B cell (primary cell): ENCODE data around the gene PCDHGB6. TPM values are rescaled to one million over a fixed set of nuclear protein-coding genes. Genes with fewer than 3 reads are reported as not detected.

ENCODE experiments used
- ATAC-seq: fragments of 200-7000 bp; cut with Tn5 transposase; one replicate; pipeline ENCODE4 v1.10.0; 2021; ENCODE audit warnings: low read depth, mild to moderate bottlenecking, moderate number of reproducible peaks, moderate library complexity
- CTCF ChIA-PET: fragments of 350-600 bp; sonication (Branson Sonifier 250); formaldehyde crosslinking; loops from one replicate; lab custom pipeline; 2021; ENCODE audit warnings: antibody characterized with exemption, inconsistent platforms; lab: Charles Lee
- POLR2A ChIA-PET: fragments of 350-600 bp; sonication (Branson Sonifier 250); formaldehyde crosslinking; loops from one replicate; lab custom pipeline; 2021; ENCODE audit warnings: antibody characterized with exemption; lab: Charles Lee
- DNase-seq: peaks from one replicate; pipeline ENCODE4 v3.0.0; 2013
- H2AFZ ChIP-seq: 2 replicates; pipeline ENCODE4 v1.6.1; 2012; ENCODE audit warnings: mild to moderate bottlenecking, low read depth, low read length; ENCODE audit not compliant: insufficient read depth, poor library complexity, severe bottlenecking
- H3K27ac ChIP-seq, 2 donors: 1 replicate in 1 of 2; 2 replicates in 1 of 2; pipeline ENCODE4 v1.5.1; 2012 to 2013; ENCODE audit warnings: low read length in 2 of 2, mild to moderate bottlenecking in 2 of 2, moderate library complexity in 1 of 2
- H3K27me3 ChIP-seq, 4 experiments: fragments of 200-600 bp in 1 of 4; sonication (generic) in 1 of 4; replicated peaks in 1 of 4; 1 replicate in 2 of 4; 2 replicates in 2 of 4; pipeline versions ENCODE4 v1.6.1 to v1.7.0; 2013 to 2016; ENCODE audit warnings: low read length in 3 of 4, mild to moderate bottlenecking in 2 of 4, mixed read lengths in 1 of 4, moderate library complexity in 1 of 4; ENCODE audit not compliant: insufficient read depth in 4 of 4, control insufficient read depth in 3 of 4; ENCODE audit errors: control extremely low read depth in 1 of 4
- H3K36me3 ChIP-seq, 2 experiments: replicated peaks in 1 of 2; 1 replicate in 1 of 2; 2 replicates in 1 of 2; pipeline versions ENCODE4 v1.6.1 to v1.7.1; 2013; ENCODE audit warnings: low read length in 1 of 2; ENCODE audit not compliant: insufficient read depth in 2 of 2, control insufficient read depth in 1 of 2; ENCODE audit errors: control extremely low read depth in 1 of 2, extremely low read depth in 1 of 2
- H3K4me1 ChIP-seq, 2 donors: fragments of 200-600 bp in 1 of 2; sonication (generic) in 1 of 2; 1 replicate in 1 of 2; 2 replicates in 1 of 2; pipeline versions ENCODE4 v1.5.1 to v1.6.1; 2013 to 2017; ENCODE audit warnings: low read length in 2 of 2; ENCODE audit not compliant: control insufficient read depth in 2 of 2, insufficient read depth in 2 of 2
- H3K4me2 ChIP-seq: replicated peaks from 2 replicates; pipeline ENCODE3; 2012; ENCODE audit warnings: mild to moderate bottlenecking, low read depth, low read length; ENCODE audit not compliant: poor library complexity, severe bottlenecking
- H3K4me3 ChIP-seq, 5 experiments: fragments of 200-600 bp in 1 of 5; sonication (generic) in 1 of 5; 1 replicate in 3 of 5; 2 replicates in 2 of 5; pipeline versions ENCODE4 v1.5.1 to v1.7.0; 2011 to 2016; ENCODE audit warnings: low read length in 4 of 5, mild to moderate bottlenecking in 4 of 5, low read depth in 2 of 5, control low read depth in 1 of 5, moderate library complexity in 1 of 5; ENCODE audit not compliant: insufficient read depth in 1 of 5; ENCODE audit errors: control extremely low read depth in 1 of 5, extremely low read depth in 1 of 5
- H3K79me2 ChIP-seq: fragments of 200-600 bp; sonication (generic); one replicate; pipeline ENCODE4 v1.6.0; 2016; ENCODE audit warnings: low read length; ENCODE audit not compliant: control insufficient read depth, insufficient read depth
- H3K9ac ChIP-seq: fragments of 200-600 bp; sonication (generic); 2 replicates; pipeline ENCODE4 v1.6.1; 2017; ENCODE audit warnings: mild to moderate bottlenecking, low read length, moderate library complexity
- H3K9me3 ChIP-seq, 3 donors: one replicate each; pipeline versions ENCODE4 v1.6.1 to v1.7.1; 2013; ENCODE audit warnings: low read length in 2 of 3; ENCODE audit not compliant: control insufficient read depth in 2 of 3, insufficient read depth in 1 of 3; ENCODE audit errors: control extremely low read depth in 1 of 3
- H4K20me1 ChIP-seq: 2 replicates; pipeline ENCODE4 v1.6.0; 2012; ENCODE audit warnings: mild to moderate bottlenecking, low read length; ENCODE audit not compliant: insufficient read depth, control insufficient read depth, poor library complexity, severe bottlenecking
- H3K27ac Mint-ChIP-seq: one replicate; pipeline ENCODE4 v1.8.0; 2021; ENCODE audit warnings: mixed read lengths
- H3K27me3 Mint-ChIP-seq: one replicate; pipeline ENCODE4 v1.8.0; 2021; ENCODE audit warnings: mixed read lengths
- H3K4me1 Mint-ChIP-seq: one replicate; pipeline ENCODE4 v1.8.0; 2021; ENCODE audit warnings: mixed read lengths
- H3K4me3 Mint-ChIP-seq: one replicate; pipeline ENCODE4 v1.8.0; 2021; ENCODE audit warnings: mixed read lengths
- H3K9me3 Mint-ChIP-seq: one replicate; pipeline ENCODE4 v1.8.0; 2022; ENCODE audit warnings: mixed read lengths; ENCODE audit not compliant: insufficient read depth
- EZH2 ChIP-seq: IDR thresholded peaks from 2 replicates; pipeline ENCODE4 v1.6.1; 2012; ENCODE audit warnings: borderline replicate concordance, low read depth, mild to moderate bottlenecking, moderate library complexity, low read length; ENCODE audit not compliant: insufficient read depth, poor library complexity, severe bottlenecking
- WGBS: methylation state at CpG from one replicate; pipeline ENCODE4 v1.1.5; 2013; ENCODE audit warnings: missing lambda C conversion rate; ENCODE audit not compliant: insufficient coverage; 5-methylcytosine and 5-hydroxymethylcytosine counted together
- intact Hi-C: fragments of 100-400 bp; cut with micrococcal nuclease; formaldehyde crosslinking; loops from one replicate; pipeline ENCODE4 v1.10.0; 2022
- polyA plus RNA-seq: library from polyadenylated mRNA; depleted of rRNA; stranded (reverse); fragments of >200 nt; gene quantifications from 2 replicates; pipeline ENCODE4 v1.2.3, GENCODE V29; 2012
- total RNA-seq, 2 donors: library from RNA; stranded (reverse); fragments of 120-200 nt in 1 of 2; gene quantifications; 1 replicate in 1 of 2; 2 replicates in 1 of 2; pipeline versions ENCODE4 v1.2.3 to v1.2.4, GENCODE V29; 2013 to 2022
- TF ChIP-seq, protein P1 (sequence below): fragments of 200-600 bp; IDR thresholded peaks from one replicate; pipeline ENCODE4 v1.8.0; 2022; ENCODE audit warnings: antibody characterized with exemption, mild to moderate bottlenecking

The PCDHGB6 gene
- total and polyA plus RNA-seq, 2 donors (not counting 1 experiment from before 2014, with no cell fraction given): 0.33 to 2.1 TPM

DNA sequence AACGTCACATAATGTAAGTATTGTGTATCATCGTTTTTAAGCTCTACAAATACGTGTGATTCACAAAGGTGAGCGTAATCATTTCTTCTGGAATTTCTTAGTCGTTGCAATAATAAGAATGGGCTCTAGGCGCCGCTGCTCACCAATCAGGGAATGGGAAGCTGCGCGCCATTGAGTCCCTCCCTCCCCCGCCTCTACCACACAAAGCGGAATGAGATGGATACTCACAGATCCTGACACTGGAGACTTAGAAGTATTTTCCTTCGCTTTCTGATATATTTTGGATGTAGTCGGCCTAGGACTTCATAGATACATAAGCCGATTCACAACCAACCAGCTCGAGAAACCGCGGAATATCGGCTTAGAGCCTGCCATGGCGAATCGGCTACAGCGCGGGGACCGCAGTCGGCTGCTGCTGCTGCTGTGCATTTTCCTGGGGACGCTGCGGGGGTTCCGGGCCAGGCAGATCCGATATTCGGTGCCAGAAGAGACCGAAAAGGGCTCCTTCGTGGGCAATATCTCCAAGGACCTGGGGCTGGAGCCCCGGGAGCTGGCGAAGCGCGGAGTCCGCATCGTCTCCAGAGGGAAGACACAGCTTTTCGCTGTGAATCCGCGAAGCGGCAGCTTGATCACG, 13.2 kb downstream of the PCDHGB6 start, which contains the start of gene PCDHGA11:
Gene PCDHGA11, plus strand, starts transcription at position 197 of the 634 bp plus-strand sequence. Its CDS starts 177 bp downstream, at position 374.
- peak within 1 kb of the TSS; percentile 47 for H3K4me2 ChIP-seq
- POLR2A ChIA-PET: interaction anchor here (0.6 kb wide), 1 partner anchor 82 kb away, joined by 4 read pairs; no protein-coding TSS in a partner anchor
- peak within 1 kb of the TSS; percentile 87 for H3K4me3 Mint-ChIP-seq
- 8% methylated on average over 29 of the region's 42 CpGs for WGBS
- H3K4me1 Mint-ChIP-seq: peaks cover 15% of the 10 kb centered on the region
- H3K36me3 ChIP-seq: no peaks in the 10 kb centered on the region
- H4K20me1 ChIP-seq: no peaks in the 10 kb centered on the region
- H3K79me2 ChIP-seq: no peaks in the 10 kb centered on the region
- peak within 1 kb of the TSS; percentile 24 to 53 (median 52) for H3K4me3 ChIP-seq
- H3K9ac ChIP-seq: peak within 1 kb of the TSS; percentile 35
- intact Hi-C loops: no loop called here
- no peak for TF ChIP-seq EZH2
- TF ChIP-seq, protein P1, sequence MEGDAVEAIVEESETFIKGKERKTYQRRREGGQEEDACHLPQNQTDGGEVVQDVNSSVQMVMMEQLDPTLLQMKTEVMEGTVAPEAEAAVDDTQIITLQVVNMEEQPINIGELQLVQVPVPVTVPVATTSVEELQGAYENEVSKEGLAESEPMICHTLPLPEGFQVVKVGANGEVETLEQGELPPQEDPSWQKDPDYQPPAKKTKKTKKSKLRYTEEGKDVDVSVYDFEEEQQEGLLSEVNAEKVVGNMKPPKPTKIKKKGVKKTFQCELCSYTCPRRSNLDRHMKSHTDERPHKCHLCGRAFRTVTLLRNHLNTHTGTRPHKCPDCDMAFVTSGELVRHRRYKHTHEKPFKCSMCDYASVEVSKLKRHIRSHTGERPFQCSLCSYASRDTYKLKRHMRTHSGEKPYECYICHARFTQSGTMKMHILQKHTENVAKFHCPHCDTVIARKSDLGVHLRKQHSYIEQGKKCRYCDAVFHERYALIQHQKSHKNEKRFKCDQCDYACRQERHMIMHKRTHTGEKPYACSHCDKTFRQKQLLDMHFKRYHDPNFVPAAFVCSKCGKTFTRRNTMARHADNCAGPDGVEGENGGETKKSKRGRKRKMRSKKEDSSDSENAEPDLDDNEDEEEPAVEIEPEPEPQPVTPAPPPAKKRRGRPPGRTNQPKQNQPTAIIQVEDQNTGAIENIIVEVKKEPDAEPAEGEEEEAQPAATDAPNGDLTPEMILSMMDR: peak; percentile 72
- CTCF ChIA-PET: interaction anchor here (0.6 to 3.4 kb wide), 24 partner anchors 8 to 306 kb away, joined by 3 to 32 read pairs (median 5); partner anchors contain the start of genes PCDHB8, PCDHGA10, PCDHGA12 and PCDHGB3
- H3K27ac Mint-ChIP-seq: peak within 1 kb of the TSS; percentile 48
- no peak within 1 kb of the TSS for H3K27ac ChIP-seq
- DNase-seq (peak; percentile 68), ATAC-seq (peak; percentile 68)
- peaks cover 57% of the 10 kb centered on the region for H3K27me3 Mint-ChIP-seq
- peaks cover 10 to 12% of the 10 kb centered on the region in 2 donors for H3K4me1 ChIP-seq
- peaks cover 2 to 71% (median 58%) of the 10 kb centered on the region in 4 experiments for H3K27me3 ChIP-seq
- H2AFZ ChIP-seq: peak within 1 kb of the TSS; percentile 17
- peaks cover 7% of the 10 kb centered on the region for H3K9me3 Mint-ChIP-seq
- H3K9me3 ChIP-seq: peaks cover 2 to 56% (median 52%) of the 10 kb centered on the region in 3 donors

DNA sequence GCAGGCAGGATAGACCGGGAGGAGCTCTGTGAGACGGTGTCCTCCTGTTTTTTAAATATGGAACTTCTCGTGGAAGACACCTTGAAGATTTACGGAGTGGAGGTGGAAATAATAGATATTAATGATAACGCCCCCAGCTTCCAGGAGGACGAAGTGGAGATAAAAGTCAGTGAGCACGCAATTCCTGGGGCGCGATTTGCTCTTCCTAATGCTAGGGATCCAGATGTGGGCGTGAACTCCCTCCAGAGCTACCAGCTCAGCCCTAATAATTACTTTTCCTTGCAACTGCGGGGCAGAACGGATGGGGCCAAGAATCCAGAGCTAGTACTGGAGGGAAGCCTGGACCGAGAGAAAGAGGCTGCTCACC, 13.7 kb downstream of the PCDHGB6 start:
- peaks cover 15% of the 10 kb centered on the region for H3K4me1 Mint-ChIP-seq
- H3K4me1 ChIP-seq: peaks cover 10 to 12% of the 10 kb centered on the region in 2 donors
- peaks cover 2 to 73% (median 59%) of the 10 kb centered on the region in 4 experiments for H3K27me3 ChIP-seq
- no peaks in the 10 kb centered on the region for H3K79me2 ChIP-seq
- peaks cover 7% of the 10 kb centered on the region for H3K9me3 Mint-ChIP-seq
- ChIA-PET CTCF (interaction anchor here (0.6 to 3.4 kb wide), 20 partner anchors 9 to 305 kb away, joined by 3 to 32 read pairs (median 5); partner anchors contain the start of genes PCDHB8, PCDHGA10, PCDHGA12 and PCDHGB3), POLR2A (no interaction called here)
- H3K4me3 Mint-ChIP-seq: peak overlapping the region; percentile 87
- peaks cover 56% of the 10 kb centered on the region for H3K27me3 Mint-ChIP-seq
- no peak overlapping the region for H2AFZ ChIP-seq
- 18% methylated on average over 11 of the region's 13 CpGs for whole genome bisulfite sequencing
- peak overlapping the region in 4 of 5 experiments; percentile 24 to 53 (median 39) for H3K4me3 ChIP-seq
- DNase-seq: no peak
- H3K9ac ChIP-seq: peak overlapping the region; percentile 35
- intact Hi-C loops: no loop called here
- peaks cover 2 to 60% (median 52%) of the 10 kb centered on the region in 3 donors for H3K9me3 ChIP-seq
- no peak overlapping the region for H3K27ac Mint-ChIP-seq
- no peaks in the 10 kb centered on the region for H4K20me1 ChIP-seq
- ATAC-seq: no peak
- H3K36me3 ChIP-seq: no peaks in the 10 kb centered on the region
- peak overlapping the region; percentile 47 for H3K4me2 ChIP-seq
- TF ChIP-seq, protein P1: no peak
- TF ChIP-seq EZH2: no peak
- H3K27ac ChIP-seq: no peak overlapping the region
